HEK293T (cell line): ENCODE results near the gene CNOT1.

Source experiments
- CTCF ChIA-PET: fragments of 350-600 bp; formaldehyde crosslinking; extraction: SDS; loops from one replicate; lab custom pipeline; 2021; ENCODE audit warnings: antibody characterized with exemption, inconsistent platforms; lab: Yijun Ruan, JAX
- POLR2A ChIA-PET: fragments of 350-600 bp; formaldehyde crosslinking; extraction: SDS; loops from one replicate; lab custom pipeline; 2020; ENCODE audit warnings: antibody characterized with exemption, inconsistent platforms; lab: Yijun Ruan, JAX
- DNase-seq: peaks from one replicate; pipeline ENCODE4 v3.0.0; 2012; ENCODE audit warnings: mixed read lengths; ENCODE audit errors: extremely low spot score
- ARNT ChIP-seq: fragments of 450-650 bp; IDR thresholded peaks from 2 replicates; pipeline ENCODE4 v1.6.1; 2017; ENCODE audit warnings: mild to moderate bottlenecking
- BHLHE40 ChIP-seq: fragments of 450-650 bp; IDR thresholded peaks from 2 replicates; pipeline ENCODE4 v1.6.1; 2016; ENCODE audit warnings: mild to moderate bottlenecking, moderate library complexity, borderline replicate concordance
- CTBP1 ChIP-seq: fragments of 450-650 bp; IDR thresholded peaks from 2 replicates; pipeline ENCODE4 v1.6.1; 2016; ENCODE audit warnings: borderline replicate concordance
- ELF4 ChIP-seq: fragments of 450-650 bp; IDR thresholded peaks from 2 replicates; pipeline ENCODE4 v1.6.1; 2017; ENCODE audit warnings: antibody characterized with exemption
- FOXA1 ChIP-seq: fragments of 450-650 bp; IDR thresholded peaks from 2 replicates; pipeline ENCODE4 v1.6.1; 2016; ENCODE audit warnings: mild to moderate bottlenecking
- FOXK2 ChIP-seq: fragments of 450-650 bp; IDR thresholded peaks from 2 replicates; pipeline ENCODE4 v1.6.1; 2016; ENCODE audit warnings: mild to moderate bottlenecking
- FOXM1 ChIP-seq: fragments of 450-650 bp; IDR thresholded peaks from 2 replicates; pipeline ENCODE4 v1.6.1; 2017; ENCODE audit warnings: mild to moderate bottlenecking, borderline replicate concordance
- HDGF ChIP-seq: fragments of 450-650 bp; IDR thresholded peaks from 2 replicates; pipeline ENCODE4 v1.6.1; 2017; ENCODE audit warnings: antibody characterized with exemption, borderline replicate concordance
- L3MBTL2 ChIP-seq: fragments of 450-650 bp; conservative IDR thresholded peaks from 2 replicates; pipeline ENCODE4 v1.6.1; 2016; ENCODE audit warnings: mild to moderate bottlenecking
- LEF1 ChIP-seq: fragments of 450-650 bp; IDR thresholded peaks from 2 replicates; pipeline ENCODE4 v1.6.1; 2017; ENCODE audit warnings: mild to moderate bottlenecking, borderline replicate concordance
- NFRKB ChIP-seq: fragments of 450-650 bp; IDR thresholded peaks from 2 replicates; pipeline ENCODE4 v1.6.1; 2016; ENCODE audit warnings: mild to moderate bottlenecking, moderate library complexity
- SP1 ChIP-seq: fragments of 450-650 bp; IDR thresholded peaks from 2 replicates; pipeline ENCODE4 v1.6.1; 2017
- SUZ12 ChIP-seq: fragments of 450-650 bp; IDR thresholded peaks from 2 replicates; pipeline ENCODE4 v1.6.1; 2016; ENCODE audit warnings: mild to moderate bottlenecking
- TARDBP ChIP-seq: fragments of 450-650 bp; IDR thresholded peaks from 2 replicates; pipeline ENCODE4 v1.6.1; 2016
- ZNF384 ChIP-seq: fragments of 450-650 bp; IDR thresholded peaks from 2 replicates; pipeline ENCODE4 v1.6.1; 2016
- TF ChIP-seq, protein P1 (sequence below): fragments of 450-650 bp; IDR thresholded peaks from 2 replicates; pipeline ENCODE4 v1.6.1; 2016

CNOT1 gene

GRCh38 chr16:58636466-58636865 is 6.8 kb upstream of the CNOT1 start:
- POLR2A ChIA-PET: no interaction called here
- CTCF ChIA-PET: no interaction called here
- no peak for DNase-seq
- TF ChIP-seq SUZ12 (no peak), BHLHE40 (no peak), NFRKB (no peak), SP1 (no peak), HDGF (no peak), CTBP1 (no peak), TARDBP (no peak), FOXM1 (no peak), ZNF384 (no peak), LEF1 (no peak), ARNT (no peak), FOXA1 (no peak), ELF4 (no peak), FOXK2 (no peak), L3MBTL2 (no peak)
- TF ChIP-seq, protein P1, sequence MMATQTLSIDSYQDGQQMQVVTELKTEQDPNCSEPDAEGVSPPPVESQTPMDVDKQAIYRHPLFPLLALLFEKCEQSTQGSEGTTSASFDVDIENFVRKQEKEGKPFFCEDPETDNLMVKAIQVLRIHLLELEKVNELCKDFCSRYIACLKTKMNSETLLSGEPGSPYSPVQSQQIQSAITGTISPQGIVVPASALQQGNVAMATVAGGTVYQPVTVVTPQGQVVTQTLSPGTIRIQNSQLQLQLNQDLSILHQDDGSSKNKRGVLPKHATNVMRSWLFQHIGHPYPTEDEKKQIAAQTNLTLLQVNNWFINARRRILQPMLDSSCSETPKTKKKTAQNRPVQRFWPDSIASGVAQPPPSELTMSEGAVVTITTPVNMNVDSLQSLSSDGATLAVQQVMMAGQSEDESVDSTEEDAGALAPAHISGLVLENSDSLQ: no peak

DNA sequence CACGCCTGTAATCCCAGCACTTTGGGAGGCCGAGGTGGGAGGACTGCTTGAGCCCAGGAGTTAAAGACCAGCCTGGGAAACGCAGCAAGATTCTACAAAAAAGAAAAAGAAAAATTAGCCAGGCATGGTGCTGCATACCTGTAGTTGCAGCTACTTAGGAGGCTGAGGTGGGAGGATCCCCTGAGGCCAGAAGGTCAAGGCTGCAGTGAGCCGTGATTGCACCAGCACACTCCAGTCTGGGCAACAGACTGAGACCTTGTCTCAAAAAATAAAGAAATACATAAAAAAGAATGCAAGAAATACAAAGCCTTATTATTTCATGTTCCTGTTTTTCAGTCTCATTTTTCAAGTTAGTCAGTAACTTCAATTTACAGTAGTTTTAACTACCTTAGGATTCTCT is 5.9 kb upstream of the CNOT1 start:
- TF ChIP-seq HDGF (no peak), LEF1 (no peak), CTBP1 (no peak), L3MBTL2 (no peak), TARDBP (no peak), FOXA1 (no peak), BHLHE40 (no peak), SUZ12 (no peak), ARNT (no peak), FOXK2 (no peak), ELF4 (no peak), NFRKB (no peak), FOXM1 (no peak), SP1 (no peak), ZNF384 (no peak)
- TF ChIP-seq, protein P1: no peak
- POLR2A ChIA-PET: no interaction called here
- CTCF ChIA-PET: no interaction called here
- DNase-seq: no peak

DNA sequence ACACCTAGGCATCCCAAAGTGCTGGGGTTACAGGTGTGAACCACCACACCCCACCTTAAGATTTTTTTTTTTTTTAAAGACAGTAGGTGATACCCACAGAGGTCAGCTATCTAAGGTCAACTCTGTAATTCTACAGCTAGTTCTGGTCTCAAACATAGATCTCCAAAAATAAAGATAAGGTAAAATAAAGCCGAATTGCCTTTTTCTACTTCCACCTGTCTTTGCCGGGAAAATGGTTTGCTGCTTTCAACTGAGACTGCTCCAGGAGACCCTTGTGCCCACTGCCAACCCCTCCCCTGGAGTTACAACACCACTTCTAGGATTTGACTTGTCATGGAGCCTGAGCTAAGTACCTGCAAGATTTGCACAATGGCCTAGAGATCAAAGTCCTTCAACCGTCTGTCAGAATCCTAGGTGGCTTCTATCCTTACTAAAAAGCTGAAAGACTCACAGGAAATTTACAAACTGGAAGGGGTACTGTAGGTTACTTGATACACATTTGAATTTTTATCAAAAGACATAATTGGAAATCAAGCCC is 4.7 kb upstream of the CNOT1 start:
- no peak for DNase-seq
- POLR2A ChIA-PET: no interaction called here

DNA sequence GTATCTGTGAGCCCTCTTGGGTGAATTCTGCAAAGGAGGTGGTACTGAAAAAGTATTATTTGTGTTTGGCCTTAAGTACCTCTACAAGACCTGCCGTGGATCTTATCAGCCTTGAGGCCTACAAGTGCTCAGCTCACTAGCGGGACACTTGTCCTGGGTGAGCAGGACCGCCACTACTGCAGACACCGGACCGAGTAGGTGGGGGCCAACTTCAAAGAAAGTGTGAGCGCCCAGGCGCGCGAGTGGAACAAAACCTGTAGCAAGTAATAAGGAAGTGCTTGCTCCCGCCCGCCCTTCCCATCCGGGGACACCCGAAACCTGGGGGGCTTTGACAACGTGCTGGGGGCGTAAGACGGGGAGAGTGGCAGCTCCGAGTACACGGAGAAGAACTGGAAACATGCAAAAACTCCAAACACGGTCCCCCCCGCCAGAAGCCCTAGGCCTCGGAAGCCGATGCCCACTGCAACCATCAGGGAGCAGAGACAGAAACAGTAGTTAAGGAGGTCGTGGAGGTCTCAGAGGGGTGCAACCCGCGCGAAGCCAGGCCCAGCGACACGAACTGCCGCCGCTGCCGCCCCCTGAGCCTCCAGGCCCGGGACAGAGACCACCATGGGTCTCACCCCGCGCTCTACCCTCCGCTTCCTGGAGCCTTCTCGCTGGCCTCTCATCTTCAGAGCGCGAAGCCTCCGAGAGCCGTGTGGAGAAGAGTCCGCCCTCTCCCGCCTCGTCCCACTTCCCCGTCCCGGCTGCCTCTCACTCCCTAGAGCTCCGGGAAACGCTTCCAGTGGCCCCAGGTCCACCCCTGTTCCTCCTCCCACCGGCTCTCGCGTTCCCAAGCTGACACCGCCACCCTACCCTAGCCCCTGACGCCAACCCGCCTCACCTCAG is 537 bp downstream of the CNOT1 start:
- ChIA-PET POLR2A (interaction anchor here (1.2 to 1.4 kb wide), 3 partner anchors 11 to 129 kb away, joined by 3 to 4 read pairs (median 4); partner anchors contain the start of gene NDRG4), CTCF (no interaction called here)
- TF ChIP-seq NFRKB: 0 out of 2 replicates have a peak, but pooled peaks have one; percentile 67
- TF ChIP-seq LEF1: no peak
- no peak for TF ChIP-seq SUZ12
- peak; percentile 21 for DNase-seq

More for the DNA sequence above, 4.7 kb upstream of the CNOT1 start:
- TF ChIP-seq HDGF (no peak), FOXK2 (no peak), L3MBTL2 (no peak), FOXM1 (no peak), LEF1 (no peak), NFRKB (no peak), ELF4 (no peak), TARDBP (no peak), SUZ12 (no peak), CTBP1 (no peak), BHLHE40 (no peak), ZNF384 (no peak)
- CTCF ChIA-PET: interaction anchor here (0.8 kb wide), 1 partner anchor 27 kb away, joined by 3 read pairs; no protein-coding TSS in a partner anchor

DNA sequence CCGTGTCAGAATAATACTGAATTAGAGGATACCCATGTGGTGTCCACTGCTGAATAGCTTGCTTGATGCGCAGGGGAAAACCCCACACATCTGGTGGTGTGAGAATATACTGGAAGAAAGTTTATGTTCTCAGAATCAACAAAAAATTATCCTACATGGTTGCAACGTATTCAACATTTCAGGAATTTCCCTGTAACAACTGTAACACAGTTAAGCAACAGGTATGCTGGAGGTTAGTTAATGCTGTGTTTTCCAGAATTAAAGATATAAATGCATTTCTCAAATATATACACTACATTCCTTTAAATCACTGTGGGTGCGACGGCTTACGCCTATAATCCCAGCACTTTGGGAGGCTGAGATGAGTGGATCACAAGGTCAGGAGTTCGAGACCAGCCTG is 5.4 kb downstream of the CNOT1 start:
- POLR2A ChIA-PET: no interaction called here
- no peak for TF ChIP-seq FOXK2
- TF ChIP-seq SP1: no peak
- TF ChIP-seq BHLHE40: no peak
- no peak for TF ChIP-seq TARDBP
- TF ChIP-seq ARNT: no peak
- TF ChIP-seq ELF4: no peak
- DNase-seq: no peak
- CTCF ChIA-PET: no interaction called here

DNA sequence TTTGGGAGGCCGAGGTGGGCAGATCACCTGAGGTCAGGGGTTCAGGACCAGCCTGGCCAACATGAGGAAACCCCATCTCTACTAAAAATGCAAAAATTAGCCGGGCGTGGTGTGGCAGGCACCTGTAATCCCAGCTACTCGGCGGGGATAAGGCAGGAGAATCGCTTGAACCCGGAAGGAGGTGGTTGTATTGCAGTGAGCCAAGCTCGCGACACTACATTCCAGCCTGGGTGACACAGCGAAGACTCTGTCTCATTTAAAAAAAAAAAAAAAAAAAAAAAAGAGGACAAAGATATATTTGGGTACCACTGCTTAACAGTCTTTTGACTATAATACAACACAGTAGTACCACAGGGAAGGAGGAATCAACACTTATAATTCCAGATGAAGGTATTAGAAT is 9.2 kb downstream of the CNOT1 start:
- no peak for DNase-seq
- TF ChIP-seq FOXK2: no peak
- no peak for TF ChIP-seq NFRKB
- TF ChIP-seq L3MBTL2: no peak
- no peak for TF ChIP-seq SP1
- no peak for TF ChIP-seq HDGF
- TF ChIP-seq TARDBP: no peak
- TF ChIP-seq FOXM1: no peak
- no peak for TF ChIP-seq BHLHE40
- no peak for TF ChIP-seq ZNF384
- no peak for TF ChIP-seq CTBP1
- ChIA-PET POLR2A (no interaction called here), CTCF (no interaction called here)

- no peak for DNase-seq
- ChIA-PET CTCF (no interaction called here), POLR2A (interaction anchor here (1.0 to 1.7 kb wide), 2 partner anchors 12 to 14 kb away, joined by 3 to 4 read pairs; partner anchors contain the start of gene CNOT1)
- TF ChIP-seq CTBP1 (no peak), LEF1 (no peak), ARNT (no peak), SP1 (no peak), FOXM1 (no peak), FOXA1 (no peak), TARDBP (no peak), NFRKB (no peak), ZNF384 (no peak), FOXK2 (no peak), BHLHE40 (no peak), HDGF (no peak), L3MBTL2 (no peak), SUZ12 (no peak), ELF4 (no peak)
- TF ChIP-seq, protein P1: no peak
Measured at GRCh38 chr16:58615280-58615679, 14.3 kb downstream of the CNOT1 start.
